ENCODE results near the gene CAMK1D.
"Not testable (repeated sequence)": the region's sequence is repeated elsewhere in the genome, so short reads cannot be mapped to it uniquely, and the experiment has no call there.

Gene CAMK1D

DNA sequence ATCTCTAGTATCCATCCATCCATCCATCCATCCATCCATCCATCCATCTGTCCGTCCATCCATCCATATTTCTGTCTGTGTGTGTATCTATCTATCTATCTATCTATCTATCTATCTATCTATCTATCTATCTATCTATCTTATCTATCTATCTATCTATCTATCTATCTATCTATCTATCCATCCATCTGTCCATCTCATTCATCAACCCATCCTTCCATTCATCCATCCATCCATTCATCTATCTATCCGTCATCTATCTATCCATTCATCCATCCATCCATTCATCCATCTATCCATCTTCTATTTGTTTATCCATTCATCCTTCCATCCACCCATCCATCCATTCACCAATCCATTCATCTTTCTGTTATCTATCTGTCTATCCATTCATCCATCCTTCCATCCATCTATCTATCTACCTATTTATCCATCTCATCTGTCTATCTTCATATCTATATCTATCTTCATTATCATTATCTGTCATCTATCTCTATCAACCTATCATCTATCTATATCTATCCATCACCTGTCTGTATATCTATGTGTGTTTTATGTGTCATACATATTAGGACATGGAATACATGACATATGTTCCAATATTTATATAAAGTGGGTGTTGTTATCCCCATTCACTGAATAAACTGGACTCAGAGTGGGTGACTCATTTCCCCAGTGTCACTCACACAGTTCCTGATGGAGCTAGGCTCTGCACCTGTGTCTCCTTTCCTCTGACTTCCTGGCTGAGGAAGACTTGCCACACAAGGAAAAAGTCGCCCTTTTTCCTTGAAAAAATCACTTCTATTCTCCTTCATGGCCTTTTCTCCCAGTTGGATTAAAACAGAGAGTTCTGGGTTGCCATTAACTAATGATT lies 452.1 kb downstream of the CAMK1D start:
- DNase-seq, result no peak

DNA sequence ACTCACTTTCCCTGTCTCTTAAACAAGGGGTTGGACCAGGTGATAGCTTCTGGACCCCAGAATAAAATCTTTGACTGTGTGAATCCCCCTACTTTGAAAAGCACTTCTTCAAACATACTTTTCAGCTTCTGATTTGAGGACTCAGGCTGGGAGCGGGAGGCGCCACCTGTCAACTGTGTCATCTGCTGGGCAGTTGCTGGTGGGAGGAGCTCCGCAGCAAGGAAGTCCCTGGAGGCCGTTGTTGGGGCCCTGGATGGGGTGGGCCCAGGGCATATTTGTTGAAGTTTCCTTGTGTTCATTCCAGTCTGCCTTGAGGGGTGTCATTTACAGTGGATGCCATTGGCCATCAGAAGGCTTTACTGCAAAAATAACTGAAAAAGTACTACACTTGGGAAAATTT lies 454.4 kb downstream of the CAMK1D start:
- no peak for DNase-seq

DNA sequence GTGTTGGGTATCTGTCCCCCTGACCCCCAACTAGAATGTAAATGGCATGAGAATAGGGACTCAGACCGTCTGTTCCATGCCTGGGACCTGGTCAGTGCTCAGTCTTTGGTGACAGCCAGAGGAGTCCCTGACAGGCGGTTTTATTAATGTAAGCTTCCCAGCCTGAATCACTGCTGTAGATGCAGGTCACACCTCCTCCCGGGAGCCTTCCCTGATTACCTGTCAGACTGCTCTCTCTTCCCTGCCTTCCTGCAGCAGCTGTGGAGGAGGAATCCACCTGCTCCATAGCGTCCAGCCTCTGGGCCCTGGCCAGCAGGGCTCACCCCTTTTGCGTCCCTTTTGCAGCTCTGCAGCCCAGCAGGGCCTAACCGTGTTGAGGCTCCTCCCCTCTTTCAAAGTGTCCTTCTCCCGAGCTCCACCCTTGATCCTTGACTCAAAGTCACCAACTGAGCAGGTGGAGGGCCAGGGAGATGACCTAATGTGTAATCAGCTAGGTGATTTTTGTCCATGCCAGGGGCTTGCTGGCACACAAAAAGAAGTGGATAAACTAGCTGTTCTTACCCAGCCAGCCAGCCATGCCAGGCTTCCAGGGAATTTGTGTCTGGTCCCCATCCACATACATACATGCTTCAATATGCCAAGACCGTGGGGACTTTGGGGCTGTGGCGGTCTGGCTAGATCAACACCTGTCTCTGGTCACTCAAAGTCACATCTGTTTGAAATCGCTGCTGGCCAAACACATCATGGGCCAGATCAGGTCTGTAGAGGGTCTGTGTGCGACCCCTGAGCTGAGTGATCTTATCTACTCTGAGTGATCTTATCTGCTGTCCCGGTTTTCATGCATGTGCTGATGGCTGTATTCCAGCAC lies 457.1 kb downstream of the CAMK1D start:
- no peak for DNase-seq

- no peak for DNase-seq
These were observed 457.9 kb downstream of the CAMK1D start for GRCh38 chr10:12807096-12807755.

GRCh38 chr10:12808014-12808613 lies 458.8 kb downstream of the CAMK1D start:
- DNase-seq, result no peak

GRCh38 chr10:12810046-12810445 lies 460.7 kb downstream of the CAMK1D start:
- DNase-seq, result not testable (repeated sequence)

- DNase-seq, result no peak
These were observed 462.5 kb downstream of the CAMK1D start for GRCh38 chr10:12811826-12812225.

- no peak for DNase-seq
These were observed 463.2 kb downstream of the CAMK1D start for GRCh38 chr10:12812571-12812970.

GRCh38 chr10:12814166-12814565 lies 464.8 kb downstream of the CAMK1D start:
- no peak for DNase-seq

- DNase-seq, result no peak
These were observed 469.7 kb downstream of the CAMK1D start for GRCh38 chr10:12819071-12819470.

DNA sequence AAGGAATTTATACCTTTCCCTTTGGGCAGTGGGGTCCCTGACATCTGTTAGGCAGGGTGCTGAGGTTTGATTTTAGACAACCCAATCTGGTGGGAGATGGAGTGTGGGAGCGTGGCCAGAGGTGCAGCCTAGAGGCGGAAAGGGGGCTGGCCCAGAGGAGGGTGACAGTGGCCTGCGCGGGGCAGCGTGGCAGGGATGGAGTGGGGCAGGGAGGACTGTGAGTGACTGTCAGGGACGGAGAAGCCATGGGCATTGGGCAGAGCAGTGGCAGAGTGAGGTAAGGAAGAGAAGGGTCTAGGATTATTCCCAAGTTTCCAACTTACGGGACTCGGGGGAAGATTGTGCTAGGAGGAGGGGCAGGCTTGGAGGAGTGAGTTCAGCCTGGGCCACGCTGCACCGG lies 470.3 kb downstream of the CAMK1D start:
- no peak for DNase-seq

DNA sequence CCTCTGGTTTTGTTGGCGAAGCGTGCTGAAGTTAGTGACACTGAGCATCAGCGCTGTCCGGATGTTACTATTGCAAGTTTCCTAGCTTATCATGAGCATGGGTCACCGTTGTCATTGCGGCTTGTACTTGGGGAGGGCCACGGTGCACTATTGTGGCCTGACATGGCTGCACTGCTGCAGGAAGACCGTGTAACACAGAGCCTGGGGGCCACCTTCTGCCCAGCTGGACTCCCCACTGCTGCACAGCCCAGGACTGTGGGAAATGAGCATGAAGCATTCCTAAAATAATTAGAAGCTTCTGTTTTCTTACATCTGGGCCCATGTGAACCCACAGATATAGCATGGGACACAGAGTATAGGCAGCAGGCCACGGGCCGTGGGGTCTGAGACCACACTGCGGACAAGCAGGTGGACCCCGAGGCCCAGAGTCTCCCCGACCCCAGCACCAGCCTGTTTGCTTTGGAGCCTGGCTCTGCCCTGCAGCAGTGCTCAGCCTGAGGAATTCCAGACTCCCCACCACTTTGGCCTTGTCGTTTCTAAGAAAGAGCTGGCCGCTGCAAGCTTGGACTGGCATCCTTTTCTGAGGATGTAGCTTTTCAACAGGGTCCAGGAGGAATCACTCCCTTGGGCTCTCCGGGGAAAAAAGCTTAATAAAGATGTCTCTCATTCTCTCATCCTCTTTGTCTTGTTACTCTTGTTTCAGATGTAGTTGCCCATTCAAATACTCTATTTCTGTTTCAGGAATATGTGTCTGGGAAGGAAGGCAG lies 473.0 kb downstream of the CAMK1D start:
- DNase-seq, result no peak

- no peak for DNase-seq
These were observed 473.5 kb downstream of the CAMK1D start for GRCh38 chr10:12822893-12823170.

- no peak for DNase-seq
These were observed 474.0 kb downstream of the CAMK1D start for GRCh38 chr10:12823328-12823727.

DNA sequence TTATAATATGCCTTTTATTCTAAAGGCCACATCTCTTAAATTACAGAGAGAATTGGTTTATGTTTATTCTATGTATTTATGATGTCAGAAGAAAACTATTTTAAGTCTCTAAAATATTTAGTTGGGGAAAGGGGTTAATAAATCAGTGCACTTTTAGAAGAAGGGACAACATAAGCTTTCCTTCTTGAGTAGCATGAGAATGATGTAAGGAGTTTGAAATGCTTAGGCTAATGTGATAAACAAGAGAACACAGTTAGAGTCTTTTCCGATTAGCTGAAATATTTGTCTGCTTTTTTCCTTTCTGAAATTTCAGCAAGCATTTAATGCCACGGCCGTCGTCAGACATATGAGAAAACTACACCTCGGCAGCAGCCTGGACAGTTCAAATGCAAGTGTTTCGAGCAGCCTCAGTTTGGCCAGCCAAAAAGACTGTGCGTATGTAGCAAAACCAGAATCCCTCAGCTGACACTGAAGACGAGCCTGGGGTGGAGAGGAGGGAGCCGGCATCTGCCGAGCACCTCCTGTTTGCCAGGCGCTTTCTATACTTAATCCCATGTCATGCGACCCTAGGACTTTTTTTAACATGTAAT lies 476.0 kb downstream of the CAMK1D start:
- DNase-seq, result no peak

- no peak for DNase-seq
These were observed 477.5 kb downstream of the CAMK1D start for GRCh38 chr10:12826800-12827372.

GRCh38 chr10:12828736-12829135 lies 479.4 kb downstream of the CAMK1D start:
- DNase-seq, result no peak

DNA sequence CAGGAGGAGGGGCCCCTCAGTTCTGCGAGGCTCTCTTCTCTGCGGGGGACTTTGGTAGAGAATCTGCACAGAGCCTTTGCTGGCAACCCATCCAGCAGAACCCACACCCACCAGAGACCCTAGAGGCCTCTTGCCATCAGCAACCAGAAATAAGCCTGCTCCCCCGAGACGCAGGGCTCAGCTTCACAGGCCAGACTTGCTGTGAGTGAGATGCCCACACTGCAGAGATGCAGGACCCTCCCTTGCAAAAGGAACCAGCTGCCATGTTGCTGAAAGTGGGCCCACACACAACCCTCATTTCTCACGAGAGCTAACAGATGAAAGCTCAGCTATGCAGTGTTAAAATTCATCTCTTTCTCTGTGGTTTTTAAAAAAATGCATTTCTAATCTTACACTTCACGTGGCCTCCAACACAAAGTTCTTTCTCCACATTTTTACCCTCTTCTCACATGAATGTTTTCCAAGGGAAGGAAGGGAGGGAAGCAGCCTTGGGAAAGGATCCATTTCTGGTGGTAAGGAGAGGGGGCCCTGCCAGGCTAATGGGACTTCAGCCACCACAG lies 480.6 kb downstream of the CAMK1D start:
- DNase-seq, result no peak

- DNase-seq, result no peak
These were observed 482.7 kb downstream of the CAMK1D start for GRCh38 chr10:12832096-12832495.

DNA sequence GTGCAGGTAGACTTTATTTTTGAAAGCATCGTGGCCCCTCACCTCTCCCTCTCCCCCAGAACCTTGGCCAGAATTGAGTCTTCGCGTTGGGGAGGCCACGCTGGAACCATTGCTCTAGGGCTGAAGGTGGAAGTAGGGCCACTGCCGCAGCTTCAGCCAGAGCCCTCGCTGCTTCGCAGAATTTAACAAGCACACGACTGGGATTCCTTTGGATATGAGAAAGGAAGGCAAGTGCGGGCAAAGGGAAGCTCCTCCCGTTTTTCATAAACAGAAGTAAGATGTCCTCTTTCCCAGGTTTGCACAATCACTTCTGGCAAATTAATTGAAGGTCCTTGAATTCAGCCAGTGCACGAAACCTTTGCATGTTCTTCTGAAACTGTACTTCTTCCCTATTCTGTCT lies 484.1 kb downstream of the CAMK1D start:
- no peak for DNase-seq

GRCh38 chr10:12834116-12834665 lies 484.8 kb downstream of the CAMK1D start:
- DNase-seq, result no peak
